Adrenal gland (tissue), 5 donors: ENCODE results near the gene SOBP.

Experiments used
- CTCF ChIP-seq, 6 experiments: fragments of 450-650 bp in 4 of 6; fragments of 200-600 bp in 2 of 6; sonication (generic) in 1 of 6; IDR thresholded peaks; 1 replicate in 5 of 6; 2 replicates in 1 of 6; pipeline versions ENCODE4 v1.5.1 to v1.8.0; 2016 to 2021; ENCODE audit warnings: antibody characterized with exemption in 6 of 6, mild to moderate bottlenecking in 2 of 6, moderate library complexity in 1 of 6
- POLR2A ChIP-seq, 2 donors: fragments of 450-650 bp; IDR thresholded peaks; one replicate each; pipeline ENCODE4 v1.6.1; 2017; ENCODE audit warnings: antibody characterized with exemption in 2 of 2, mild to moderate bottlenecking in 2 of 2, moderate library complexity in 1 of 2
- donor health status: DM: no; HTN: no; CAD: no.

DNA sequence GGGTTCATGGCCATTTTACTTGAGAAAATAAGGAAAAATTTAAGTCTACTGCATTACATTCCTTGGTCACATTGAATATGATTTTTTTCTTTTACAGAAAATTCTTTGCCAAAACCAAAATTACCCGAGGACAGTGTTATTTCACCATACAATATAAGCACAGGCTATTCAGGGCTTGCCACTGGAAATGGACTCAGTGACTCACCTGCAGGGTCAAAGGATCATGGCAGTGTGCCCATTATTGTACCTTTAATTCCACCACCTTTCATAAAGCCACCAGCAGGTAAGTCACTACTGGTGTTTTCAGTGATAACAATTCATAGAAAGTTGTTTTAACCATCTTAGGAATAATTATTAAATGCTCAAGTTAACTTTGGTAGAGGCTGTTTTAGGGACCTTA, 16.2 kb downstream of the SOBP start:
- TF ChIP-seq POLR2A (IDR thresholded peaks at IDR 0.05) = no peak
- no peak for TF ChIP-seq CTCF (IDR thresholded peaks at IDR 0.05)
